Fibroblast of skin of left biceps (primary cell): ENCODE results near the gene SNRNP200.

ENCODE experiments used
- DNase-seq, 2 experiments: peaks; one replicate each; pipeline ENCODE4 v3.0.0-alpha.2; 2013; ENCODE audit warnings: low read depth in 2 of 2

SNRNP200 gene

GRCh38 chr2:96305091-96305978 is at the start of gene SNRNP200:
SNRNP200 (minus strand) TSS chr2:96305546; CDS start chr2:96305437, 109 bp downstream.
- peak; percentile 49 to 52 for DNase-seq

GRCh38 chr2:96354492-96354891 is 49.1 kb upstream of the SNRNP200 start:
- DNase-seq = no peak

GRCh38 chr2:96353606-96354101 is 48.3 kb upstream of the SNRNP200 start:
- DNase-seq = no peak

GRCh38 chr2:96353032-96353561 is 47.8 kb upstream of the SNRNP200 start:
- DNase-seq = no peak

GRCh38 chr2:96347395-96347794 is 42.0 kb upstream of the SNRNP200 start:
- no peak for DNase-seq

GRCh38 chr2:96345868-96346462 is 40.6 kb upstream of the SNRNP200 start:
- no peak for DNase-seq

GRCh38 chr2:96345438-96345837 is 40.1 kb upstream of the SNRNP200 start:
- no peak for DNase-seq

GRCh38 chr2:96344011-96344410 is 38.7 kb upstream of the SNRNP200 start:
- DNase-seq = no peak

- peak in 1 of 2 experiments; percentile 19 for DNase-seq
These were observed 36.7 kb upstream of the SNRNP200 start for GRCh38 chr2:96342085-96342484.

- DNase-seq = no peak
These were observed 36.3 kb upstream of the SNRNP200 start for GRCh38 chr2:96341641-96342040.

GRCh38 chr2:96340493-96341414 is 35.4 kb upstream of the SNRNP200 start:
- no peak for DNase-seq

GRCh38 chr2:96336873-96337272 is 31.5 kb upstream of the SNRNP200 start:
- DNase-seq = no peak

- no peak for DNase-seq
These were observed 30.9 kb upstream of the SNRNP200 start for GRCh38 chr2:96336104-96336775.

- no peak for DNase-seq
These were observed 28.4 kb upstream of the SNRNP200 start for GRCh38 chr2:96333708-96334107.

- DNase-seq = no peak
These were observed 25.1 kb upstream of the SNRNP200 start for GRCh38 chr2:96330407-96330806.

GRCh38 chr2:96329874-96330273 is 24.5 kb upstream of the SNRNP200 start:
- DNase-seq = no peak

GRCh38 chr2:96329456-96329855 is 24.1 kb upstream of the SNRNP200 start:
- peak in 1 of 2 experiments; percentile 53 for DNase-seq

GRCh38 chr2:96326990-96327820 is 21.9 kb upstream of the SNRNP200 start:
- no peak for DNase-seq

GRCh38 chr2:96326564-96326963 is 21.2 kb upstream of the SNRNP200 start:
- DNase-seq = no peak

GRCh38 chr2:96325884-96326255 is 20.5 kb upstream of the SNRNP200 start:
- DNase-seq = no peak
